ENCODE results near the gene CABLES2.
A peak's percentile ranks its signal among the peaks of the same experiment; 100 is the strongest.

The CABLES2 gene

GRCh38 chr20:62452475-62453095 is 45.5 kb upstream of the CABLES2 start:
- no peaks in the 10 kb centered on the region for H3K79me2 ChIP-seq (ENCODE audit: control insufficient read depth, insufficient read depth, low read length, poor library complexity)

GRCh38 chr20:62451970-62452369 is 44.9 kb upstream of the CABLES2 start:
- Histone ChIP-seq H3K9ac (ENCODE audit: low read length) (no peak overlapping the region), H3K4ac (ENCODE audit: low read depth, low read length) (no peak overlapping the region), H3K18ac (ENCODE audit: low read length) (no peak overlapping the region), H2AFZ (ENCODE audit: insufficient read depth, low read length, poor library complexity) (no peak overlapping the region), H4K91ac (ENCODE audit: low read depth, low read length) (no peak overlapping the region), H3K9me3 (ENCODE audit: insufficient read depth, low read depth, low read length) (no peaks in the 10 kb centered on the region), H2AK5ac (ENCODE audit: low read length) (no peak overlapping the region), H2BK12ac (ENCODE audit: low read length) (no peak overlapping the region), H4K8ac (ENCODE audit: low read depth, low read length) (no peak overlapping the region), H2BK5ac (ENCODE audit: low read depth, low read length, poor library complexity) (no peak overlapping the region), H3K4me3 (ENCODE audit: low read depth, low read length) (no peak overlapping the region), H2BK120ac (ENCODE audit: insufficient read depth, low read length, poor library complexity) (no peak overlapping the region), H3K79me2 (ENCODE audit: control insufficient read depth, insufficient read depth, low read length, poor library complexity) (no peaks in the 10 kb centered on the region), H3K4me1 (ENCODE audit: control insufficient read depth in 1 of 2, insufficient read depth in 2 of 2, low read length in 2 of 2) (no peaks in the 10 kb centered on the region), H3K27ac (ENCODE audit: low read depth, low read length) (no peak overlapping the region), H3K79me1 (ENCODE audit: low read length) (no peaks in the 10 kb centered on the region), H4K12ac (ENCODE audit: low read depth, low read length) (no peak overlapping the region), H3K4me2 (ENCODE audit: low read length) (no peak overlapping the region), H3K36me3 (ENCODE audit: control insufficient read depth in 1 of 2, insufficient read depth in 2 of 2, low read length in 2 of 2) (no peaks in the 10 kb centered on the region), H3K14ac (ENCODE audit: low read length) (no peak overlapping the region), H3K23ac (ENCODE audit: low read length) (no peak overlapping the region), H3K27me3 (ENCODE audit: insufficient read depth, low read length) (no peaks in the 10 kb centered on the region)
- WGBS (ENCODE audit: extremely low coverage, insufficient coverage, insufficient read length), result 94% methylated on average over 1 of the region's 3 CpGs
- no peak for DNase-seq

More at GRCh38 chr20:62452475-62453095, 45.5 kb upstream of the CABLES2 start:
- H3K36me3 ChIP-seq (ENCODE audit: control insufficient read depth in 1 of 2, insufficient read depth in 2 of 2, low read length in 2 of 2), result no peaks in the 10 kb centered on the region
- no peak overlapping the region for H4K12ac ChIP-seq (ENCODE audit: low read depth, low read length)
- DNase-seq, result no peak
- no CpG with 5 or more reads among the region's 18 CpGs for WGBS (ENCODE audit: extremely low coverage, insufficient coverage, insufficient read length)
- H3K23ac ChIP-seq (ENCODE audit: low read length), result no peak overlapping the region
- H3K27ac ChIP-seq (ENCODE audit: low read depth, low read length), result no peak overlapping the region
- H3K27me3 ChIP-seq (ENCODE audit: insufficient read depth, low read length), result no peaks in the 10 kb centered on the region
- H3K9me3 ChIP-seq (ENCODE audit: insufficient read depth, low read depth, low read length), result no peaks in the 10 kb centered on the region
- H3K4me1 ChIP-seq (ENCODE audit: control insufficient read depth in 1 of 2, insufficient read depth in 2 of 2, low read length in 2 of 2), result no peaks in the 10 kb centered on the region
- no peak overlapping the region for H3K14ac ChIP-seq (ENCODE audit: low read length)
- no peak overlapping the region for H2AK5ac ChIP-seq (ENCODE audit: low read length)
- no peak overlapping the region for H3K4ac ChIP-seq (ENCODE audit: low read depth, low read length)
- H2AFZ ChIP-seq (ENCODE audit: insufficient read depth, low read length, poor library complexity), result no peak overlapping the region
- H2BK12ac ChIP-seq (ENCODE audit: low read length), result no peak overlapping the region
- H3K79me1 ChIP-seq (ENCODE audit: low read length), result no peaks in the 10 kb centered on the region
- H3K4me2 ChIP-seq (ENCODE audit: low read length), result no peak overlapping the region
- no peak overlapping the region for H4K8ac ChIP-seq (ENCODE audit: low read depth, low read length)
- H4K91ac ChIP-seq (ENCODE audit: low read depth, low read length), result no peak overlapping the region
- H3K18ac ChIP-seq (ENCODE audit: low read length), result no peak overlapping the region
- no peak overlapping the region for H2BK5ac ChIP-seq (ENCODE audit: low read depth, low read length, poor library complexity)
- H3K9ac ChIP-seq (ENCODE audit: low read length), result no peak overlapping the region
- no peak overlapping the region for H3K4me3 ChIP-seq (ENCODE audit: low read depth, low read length)
- H2BK120ac ChIP-seq (ENCODE audit: insufficient read depth, low read length, poor library complexity), result no peak overlapping the region

- Histone ChIP-seq H3K23ac (ENCODE audit: low read length) (no peak overlapping the region), H3K4me1 (ENCODE audit: control insufficient read depth in 1 of 2, insufficient read depth in 2 of 2, low read length in 2 of 2) (no peaks in the 10 kb centered on the region), H3K79me2 (ENCODE audit: control insufficient read depth, insufficient read depth, low read length, poor library complexity) (no peaks in the 10 kb centered on the region), H4K12ac (ENCODE audit: low read depth, low read length) (no peak overlapping the region), H3K4me2 (ENCODE audit: low read length) (no peak overlapping the region), H2BK120ac (ENCODE audit: insufficient read depth, low read length, poor library complexity) (no peak overlapping the region), H3K27me3 (ENCODE audit: insufficient read depth, low read length) (no peaks in the 10 kb centered on the region), H3K4ac (ENCODE audit: low read depth, low read length) (no peak overlapping the region), H3K14ac (ENCODE audit: low read length) (no peak overlapping the region), H2AFZ (ENCODE audit: insufficient read depth, low read length, poor library complexity) (no peak overlapping the region), H4K91ac (ENCODE audit: low read depth, low read length) (no peak overlapping the region), H2BK12ac (ENCODE audit: low read length) (no peak overlapping the region), H2AK5ac (ENCODE audit: low read length) (no peak overlapping the region), H3K36me3 (ENCODE audit: control insufficient read depth in 1 of 2, insufficient read depth in 2 of 2, low read length in 2 of 2) (no peaks in the 10 kb centered on the region), H2BK5ac (ENCODE audit: low read depth, low read length, poor library complexity) (no peak overlapping the region), H3K9ac (ENCODE audit: low read length) (no peak overlapping the region), H3K9me3 (ENCODE audit: insufficient read depth, low read depth, low read length) (no peaks in the 10 kb centered on the region), H3K18ac (ENCODE audit: low read length) (no peak overlapping the region), H3K4me3 (ENCODE audit: low read depth, low read length) (no peak overlapping the region), H3K27ac (ENCODE audit: low read depth, low read length) (no peak overlapping the region), H3K79me1 (ENCODE audit: low read length) (no peaks in the 10 kb centered on the region), H4K8ac (ENCODE audit: low read depth, low read length) (no peak overlapping the region)
- no peak for DNase-seq
- WGBS (ENCODE audit: extremely low coverage, insufficient coverage, insufficient read length), result no CpG with 5 or more reads among the region's 10 CpGs
These were observed 44.2 kb upstream of the CABLES2 start for GRCh38 chr20:62451156-62451767.

GRCh38 chr20:62449951-62450691 is 43.0 kb upstream of the CABLES2 start:
- no peak overlapping the region for H3K4ac ChIP-seq (ENCODE audit: low read depth, low read length)

More at GRCh38 chr20:62449951-62450691, 43.0 kb upstream of the CABLES2 start:
- WGBS (ENCODE audit: extremely low coverage, insufficient coverage, insufficient read length), result no CpG with 5 or more reads among the region's 24 CpGs
- no peaks in the 10 kb centered on the region for H3K79me2 ChIP-seq (ENCODE audit: control insufficient read depth, insufficient read depth, low read length, poor library complexity)
- no peaks in the 10 kb centered on the region for H3K27me3 ChIP-seq (ENCODE audit: insufficient read depth, low read length)
- no peak overlapping the region for H2BK12ac ChIP-seq (ENCODE audit: low read length)
- H3K79me1 ChIP-seq (ENCODE audit: low read length), result no peaks in the 10 kb centered on the region
- no peaks in the 10 kb centered on the region for H3K4me1 ChIP-seq (ENCODE audit: control insufficient read depth in 1 of 2, insufficient read depth in 2 of 2, low read length in 2 of 2)
- DNase-seq, result peak in 1 of 2 donors; percentile 17
- no peak overlapping the region for H4K91ac ChIP-seq (ENCODE audit: low read depth, low read length)
- no peak overlapping the region for H2AFZ ChIP-seq (ENCODE audit: insufficient read depth, low read length, poor library complexity)
- no peaks in the 10 kb centered on the region for H3K36me3 ChIP-seq (ENCODE audit: control insufficient read depth in 1 of 2, insufficient read depth in 2 of 2, low read length in 2 of 2)
- H3K27ac ChIP-seq (ENCODE audit: low read depth, low read length), result no peak overlapping the region
- H4K12ac ChIP-seq (ENCODE audit: low read depth, low read length), result no peak overlapping the region
- no peak overlapping the region for H2BK120ac ChIP-seq (ENCODE audit: insufficient read depth, low read length, poor library complexity)
- H3K9me3 ChIP-seq (ENCODE audit: insufficient read depth, low read depth, low read length), result no peaks in the 10 kb centered on the region
- no peak overlapping the region for H3K18ac ChIP-seq (ENCODE audit: low read length)
- H3K4me2 ChIP-seq (ENCODE audit: low read length), result no peak overlapping the region
- H2AK5ac ChIP-seq (ENCODE audit: low read length), result no peak overlapping the region
- H3K4me3 ChIP-seq (ENCODE audit: low read depth, low read length), result no peak overlapping the region
- no peak overlapping the region for H3K23ac ChIP-seq (ENCODE audit: low read length)
- H3K14ac ChIP-seq (ENCODE audit: low read length), result no peak overlapping the region
- H2BK5ac ChIP-seq (ENCODE audit: low read depth, low read length, poor library complexity), result no peak overlapping the region
- no peak overlapping the region for H4K8ac ChIP-seq (ENCODE audit: low read depth, low read length)
- no peak overlapping the region for H3K9ac ChIP-seq (ENCODE audit: low read length)
